ENCODE measurements around the gene MLLT3.

DNA sequence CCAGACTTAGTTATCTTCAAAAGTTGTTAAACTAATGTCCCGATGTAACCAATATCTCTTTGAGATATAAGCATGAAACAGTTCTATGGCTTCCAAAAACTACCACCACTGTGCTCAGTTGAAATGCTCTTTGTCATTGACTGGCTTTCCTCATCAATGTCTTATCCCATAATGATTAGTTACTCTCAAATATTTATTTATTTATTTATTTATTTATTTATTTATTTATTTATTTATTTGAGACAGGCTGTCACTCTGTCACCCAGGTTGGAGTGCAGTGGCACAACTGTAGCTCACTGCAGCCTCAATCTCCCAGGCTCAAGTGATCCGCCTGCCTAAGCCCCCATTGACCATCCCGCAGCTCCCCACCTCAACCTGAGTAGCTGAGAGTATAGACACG, 28.0 kb upstream of the MLLT3 start:
- TF ChIP-seq, protein P1, sequence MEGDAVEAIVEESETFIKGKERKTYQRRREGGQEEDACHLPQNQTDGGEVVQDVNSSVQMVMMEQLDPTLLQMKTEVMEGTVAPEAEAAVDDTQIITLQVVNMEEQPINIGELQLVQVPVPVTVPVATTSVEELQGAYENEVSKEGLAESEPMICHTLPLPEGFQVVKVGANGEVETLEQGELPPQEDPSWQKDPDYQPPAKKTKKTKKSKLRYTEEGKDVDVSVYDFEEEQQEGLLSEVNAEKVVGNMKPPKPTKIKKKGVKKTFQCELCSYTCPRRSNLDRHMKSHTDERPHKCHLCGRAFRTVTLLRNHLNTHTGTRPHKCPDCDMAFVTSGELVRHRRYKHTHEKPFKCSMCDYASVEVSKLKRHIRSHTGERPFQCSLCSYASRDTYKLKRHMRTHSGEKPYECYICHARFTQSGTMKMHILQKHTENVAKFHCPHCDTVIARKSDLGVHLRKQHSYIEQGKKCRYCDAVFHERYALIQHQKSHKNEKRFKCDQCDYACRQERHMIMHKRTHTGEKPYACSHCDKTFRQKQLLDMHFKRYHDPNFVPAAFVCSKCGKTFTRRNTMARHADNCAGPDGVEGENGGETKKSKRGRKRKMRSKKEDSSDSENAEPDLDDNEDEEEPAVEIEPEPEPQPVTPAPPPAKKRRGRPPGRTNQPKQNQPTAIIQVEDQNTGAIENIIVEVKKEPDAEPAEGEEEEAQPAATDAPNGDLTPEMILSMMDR (IDR thresholded peaks at IDR 0.05) = no peak
- no peak for TF ChIP-seq POLR2A (IDR thresholded peaks at IDR 0.05)

Data from testis (tissue), 2 donors.